Measurements from ENCODE around the gene MYL5. TPM values are rescaled to one million over a fixed set of nuclear protein-coding genes. Genes with fewer than 3 reads are reported as not detected.

Gene MYL5
- total and polyA plus RNA-seq, 2 of the 13 experiments (the other 11 are each of a cell fraction or from before 2014, with no cell fraction given): 6.5 to 16.0 TPM

DNA sequence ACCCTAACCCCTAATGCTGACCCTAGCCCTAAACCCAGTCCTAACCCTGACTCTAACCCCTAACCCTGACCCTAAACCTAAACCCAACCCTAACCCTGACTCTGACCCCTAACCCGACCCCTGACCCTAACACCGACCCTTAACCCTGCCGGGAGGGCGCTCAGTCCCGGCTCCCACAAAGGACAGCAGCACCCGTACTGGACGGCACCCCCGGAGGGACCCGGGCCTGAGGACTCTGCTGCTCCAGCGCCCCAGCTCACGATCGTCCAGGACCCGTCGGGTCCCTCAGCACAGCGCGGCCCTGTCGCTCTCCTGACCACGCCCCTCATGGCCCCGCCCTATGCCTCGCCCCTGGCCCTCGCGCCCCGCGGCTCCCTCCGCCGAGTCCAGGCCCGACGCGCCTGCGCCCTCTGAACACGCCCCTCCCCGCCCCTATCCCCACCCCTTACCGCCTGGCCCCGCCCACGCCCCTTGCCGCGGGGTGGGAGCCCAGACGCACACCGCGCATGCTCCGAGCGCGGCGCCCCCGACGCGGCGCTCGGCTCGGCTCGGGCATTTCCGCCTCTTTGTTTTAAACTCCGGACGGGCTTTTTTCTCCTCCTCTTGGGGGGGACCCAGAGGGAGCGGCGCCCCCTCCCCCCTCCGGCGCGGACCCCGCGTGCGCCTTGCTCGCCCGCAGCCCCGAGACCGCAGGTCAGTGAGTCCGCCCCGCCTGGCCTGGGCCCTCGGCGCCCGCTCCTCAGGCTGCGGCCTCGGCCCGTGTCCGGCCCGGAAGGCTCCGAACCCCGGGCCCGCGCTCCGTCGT, 31.1 kb downstream of the MYL5 start, which contains the start of gene PCGF3 (continued):
- TF ChIP-seq, protein P1, sequence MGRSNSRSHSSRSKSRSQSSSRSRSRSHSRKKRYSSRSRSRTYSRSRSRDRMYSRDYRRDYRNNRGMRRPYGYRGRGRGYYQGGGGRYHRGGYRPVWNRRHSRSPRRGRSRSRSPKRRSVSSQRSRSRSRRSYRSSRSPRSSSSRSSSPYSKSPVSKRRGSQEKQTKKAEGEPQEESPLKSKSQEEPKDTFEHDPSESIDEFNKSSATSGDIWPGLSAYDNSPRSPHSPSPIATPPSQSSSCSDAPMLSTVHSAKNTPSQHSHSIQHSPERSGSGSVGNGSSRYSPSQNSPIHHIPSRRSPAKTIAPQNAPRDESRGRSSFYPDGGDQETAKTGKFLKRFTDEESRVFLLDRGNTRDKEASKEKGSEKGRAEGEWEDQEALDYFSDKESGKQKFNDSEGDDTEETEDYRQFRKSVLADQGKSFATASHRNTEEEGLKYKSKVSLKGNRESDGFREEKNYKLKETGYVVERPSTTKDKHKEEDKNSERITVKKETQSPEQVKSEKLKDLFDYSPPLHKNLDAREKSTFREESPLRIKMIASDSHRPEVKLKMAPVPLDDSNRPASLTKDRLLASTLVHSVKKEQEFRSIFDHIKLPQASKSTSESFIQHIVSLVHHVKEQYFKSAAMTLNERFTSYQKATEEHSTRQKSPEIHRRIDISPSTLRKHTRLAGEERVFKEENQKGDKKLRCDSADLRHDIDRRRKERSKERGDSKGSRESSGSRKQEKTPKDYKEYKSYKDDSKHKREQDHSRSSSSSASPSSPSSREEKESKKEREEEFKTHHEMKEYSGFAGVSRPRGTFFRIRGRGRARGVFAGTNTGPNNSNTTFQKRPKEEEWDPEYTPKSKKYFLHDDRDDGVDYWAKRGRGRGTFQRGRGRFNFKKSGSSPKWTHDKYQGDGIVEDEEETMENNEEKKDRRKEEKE (IDR thresholded peaks at IDR 0.05): no peak
- TF ChIP-seq ELF1 (CRISPR knock-in tag; IDR thresholded peaks at IDR 0.05): no peak
- no peak for TF ChIP-seq ZNF7 (CRISPR knock-in tag; IDR thresholded peaks at IDR 0.05)
- TF ChIP-seq NFKBIZ (CRISPR knock-in tag; IDR thresholded peaks at IDR 0.05): no peak
- no peak for TF ChIP-seq MED13 (CRISPR knock-in tag; IDR thresholded peaks at IDR 0.05)
- no peak for TF ChIP-seq CREB1 (IDR thresholded peaks at IDR 0.05)
- no peak for TF ChIP-seq CREB1 (CRISPR knock-in tag; IDR thresholded peaks at IDR 0.05)
- no peak for TF ChIP-seq JUNB (CRISPR knock-in tag; IDR thresholded peaks at IDR 0.05; ENCODE audit: borderline replicate concordance)
- no peak for TF ChIP-seq TEAD2 (CRISPR knock-in tag; IDR thresholded peaks at IDR 0.05)
- TF ChIP-seq ZBTB7A (CRISPR knock-in tag; IDR thresholded peaks at IDR 0.05): no peak
- no peak for TF ChIP-seq LCORL (IDR thresholded peaks at IDR 0.05)
- TF ChIP-seq LCORL (CRISPR knock-in tag; IDR thresholded peaks at IDR 0.05): 0 out of 2 replicates have a peak, but pooled peaks have one; percentile 28
- no peak for TF ChIP-seq FOXK1 (CRISPR knock-in tag; IDR thresholded peaks at IDR 0.05; ENCODE audit: borderline replicate concordance, low read depth)
- TF ChIP-seq ETV6 (CRISPR knock-in tag; conservative IDR thresholded peaks at IDR 0.05): no peak
- TF ChIP-seq FOXA1 (IDR thresholded peaks at IDR 0.05): no peak
- no peak for TF ChIP-seq FOXA1 (CRISPR knock-in tag; IDR thresholded peaks at IDR 0.05)
- no peak for TF ChIP-seq ATF1 (CRISPR knock-in tag; IDR thresholded peaks at IDR 0.05)
- no peak for TF ChIP-seq KDM4B (CRISPR knock-in tag; IDR thresholded peaks at IDR 0.05)
- no peak for TF ChIP-seq ZNF33A (CRISPR knock-in tag; IDR thresholded peaks at IDR 0.05; ENCODE audit: borderline replicate concordance)
- no peak; the same call in 1 of the 2 replicates for TF ChIP-seq ZFP90 (CRISPR knock-in tag; IDR thresholded peaks at IDR 0.05; ENCODE audit: borderline replicate concordance)
- TF ChIP-seq ZNF788 (CRISPR knock-in tag; IDR thresholded peaks at IDR 0.05; ENCODE audit: borderline replicate concordance): peak; percentile 32; the same call in 1 of the 2 replicates
